Natural killer cell (primary cell): Measurements from ENCODE around the gene B3GNT5. TPM values are rescaled to one million over a fixed set of nuclear protein-coding genes. Genes with fewer than 3 reads are reported as not detected.

Source experiments
- ATAC-seq, 3 donors: fragments of 150-1000 bp in 2 of 3; fragments of 200-7000 bp in 1 of 3; cut with Tn5 transposase; 1 replicate in 1 of 3; 2 replicates in 2 of 3; pipeline ENCODE4 v1.10.0; 2021; ENCODE audit warnings: mild to moderate bottlenecking in 2 of 3, moderate library complexity in 2 of 3
- DNase-seq, 2 donors: peaks; one replicate each; pipeline versions ENCODE4 v3.0.0 to v3.0.0-alpha.2; 2013 to 2021; ENCODE audit warnings: mixed read lengths in 1 of 2
- H3K27ac ChIP-seq: one replicate; pipeline ENCODE4 v1.5.1; 2013; ENCODE audit warnings: mild to moderate bottlenecking, low read length
- H3K27me3 ChIP-seq: one replicate; pipeline ENCODE4 v1.6.1; 2013; ENCODE audit warnings: low read length; ENCODE audit not compliant: control insufficient read depth, insufficient read depth
- H3K36me3 ChIP-seq: one replicate; pipeline ENCODE4 v1.6.1; 2013; ENCODE audit warnings: low read length; ENCODE audit not compliant: control insufficient read depth, insufficient read depth
- H3K4me1 ChIP-seq: one replicate; pipeline ENCODE4 v1.6.1; 2013; ENCODE audit warnings: low read length; ENCODE audit not compliant: control insufficient read depth, insufficient read depth
- H3K4me3 ChIP-seq: one replicate; pipeline ENCODE4 v1.5.1; 2013; ENCODE audit warnings: low read length
- H3K9me3 ChIP-seq: one replicate; pipeline ENCODE4 v1.6.1; 2013; ENCODE audit warnings: low read length; ENCODE audit not compliant: control insufficient read depth, insufficient read depth
- H3K27ac Mint-ChIP-seq, 2 donors: one replicate each; pipeline ENCODE4 v1.8.0; 2022; ENCODE audit warnings: mild to moderate bottlenecking in 2 of 2, mixed read lengths in 2 of 2, moderate library complexity in 1 of 2
- H3K27me3 Mint-ChIP-seq, 2 donors: one replicate each; pipeline ENCODE4 v1.8.0; 2022; ENCODE audit warnings: low read depth in 2 of 2, mixed read lengths in 2 of 2
- H3K36me3 Mint-ChIP-seq: one replicate; pipeline ENCODE4 v1.8.0; 2022; ENCODE audit warnings: mixed read lengths
- H3K4me1 Mint-ChIP-seq, 2 donors: one replicate each; pipeline ENCODE4 v1.8.0; 2022; ENCODE audit warnings: mixed read lengths in 2 of 2
- H3K4me3 Mint-ChIP-seq: one replicate; pipeline ENCODE4 v1.8.0; 2022; ENCODE audit warnings: mild to moderate bottlenecking, moderate library complexity, mixed read lengths
- H3K9me3 Mint-ChIP-seq, 2 donors: one replicate each; pipeline ENCODE4 v1.8.0; 2022; ENCODE audit warnings: mixed read lengths in 2 of 2
- CTCF ChIP-seq: fragments of 200-600 bp; IDR thresholded peaks from one replicate; pipeline ENCODE4 v1.8.0; 2022; ENCODE audit warnings: antibody characterized with exemption
- WGBS: methylation state at CpG from one replicate; pipeline ENCODE4 v1.1.7; 2013; ENCODE audit warnings: missing lambda C conversion rate; ENCODE audit not compliant: insufficient coverage; 5-methylcytosine and 5-hydroxymethylcytosine counted together
- intact Hi-C: fragments of 100-400 bp; cut with micrococcal nuclease; formaldehyde crosslinking; loops from one replicate; pipeline ENCODE4 v1.14.2; 2022
- total RNA-seq, 4 donors: library from RNA; stranded (reverse); fragments of 120-200 nt in 1 of 4; gene quantifications; one replicate each; pipeline versions ENCODE4 v1.2.3 to v1.2.4, GENCODE V29; 2013 to 2022

B3GNT5 gene
- total RNA-seq, 3 donors from 2014 or later (not counting 1 experiment from before 2014, with no cell fraction given), result 1.2 to 4.5 (median 3.4) TPM

DNA sequence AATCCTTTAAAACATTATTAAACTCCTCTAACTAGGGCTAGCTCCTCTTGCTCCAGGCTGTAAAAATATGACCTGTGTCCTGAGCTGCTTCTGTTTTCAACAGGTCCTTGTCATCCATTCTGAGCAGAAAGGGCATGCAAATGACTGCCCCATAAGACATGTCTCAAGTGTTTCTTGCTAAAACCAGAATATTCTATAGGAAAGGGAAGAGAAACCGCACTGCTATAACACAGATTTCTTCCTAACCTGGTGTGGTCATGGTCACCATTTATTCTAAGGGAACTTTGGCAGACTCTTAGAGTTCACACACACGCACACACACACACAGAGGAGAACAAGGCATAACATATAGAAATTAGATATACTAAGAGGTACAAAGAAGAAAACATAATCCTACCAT, 34.2 kb upstream of the B3GNT5 start:
- no peak for TF ChIP-seq CTCF
- Histone ChIP-seq H3K27me3 (no peaks in the 10 kb centered on the region), H3K4me3 (no peak overlapping the region), H3K9me3 (no peaks in the 10 kb centered on the region), H3K27ac (no peak overlapping the region), H3K4me1 (no peaks in the 10 kb centered on the region), H3K36me3 (no peaks in the 10 kb centered on the region)
- H3K9me3 Mint-ChIP-seq, result no peaks in the 10 kb centered on the region
- H3K4me1 Mint-ChIP-seq, result peaks cover under 1 to 1% of the 10 kb centered on the region in 2 donors
- H3K27ac Mint-ChIP-seq, result no peak overlapping the region
- WGBS, result no CpG with 5 or more reads among the region's 2 CpGs
- intact Hi-C loops, result no loop called here
- DNase-seq (no peak), ATAC-seq (no peak)
- H3K4me3 Mint-ChIP-seq, result no peak overlapping the region
- no peaks in the 10 kb centered on the region for H3K36me3 Mint-ChIP-seq
- peaks cover 0 to 10% of the 10 kb centered on the region in 2 donors for H3K27me3 Mint-ChIP-seq

GRCh38 chr3:183220828-183221227, 32.2 kb upstream of the B3GNT5 start:
- Mint-ChIP-seq H3K4me3 (no peak overlapping the region), H3K4me1 (peaks cover 16% of the 10 kb centered on the region in 2 donors), H3K27ac (no peak overlapping the region), H3K27me3 (peaks cover 0 to 8% of the 10 kb centered on the region in 2 donors), H3K36me3 (no peaks in the 10 kb centered on the region), H3K9me3 (no peaks in the 10 kb centered on the region)
- ATAC-seq, result no peak
- H3K4me3 ChIP-seq, result no peak overlapping the region
- no peak for TF ChIP-seq CTCF
- no peaks in the 10 kb centered on the region for H3K9me3 ChIP-seq
- H3K27me3 ChIP-seq, result no peaks in the 10 kb centered on the region
- intact Hi-C loops, result no loop called here
- H3K27ac ChIP-seq, result no peak overlapping the region
- WGBS, result 90% methylated on average over 5 of the region's 5 CpGs
- DNase-seq, result no peak
- H3K4me1 ChIP-seq, result peaks cover 7% of the 10 kb centered on the region
- H3K36me3 ChIP-seq, result no peaks in the 10 kb centered on the region

GRCh38 chr3:183222631-183223235, 30.3 kb upstream of the B3GNT5 start:
- no peak overlapping the region for H3K27ac ChIP-seq
- H3K27me3 Mint-ChIP-seq, result peaks cover 0 to 10% of the 10 kb centered on the region in 2 donors
- no peaks in the 10 kb centered on the region for H3K9me3 Mint-ChIP-seq
- H3K36me3 Mint-ChIP-seq, result no peaks in the 10 kb centered on the region
- WGBS, result 95% methylated on average over 2 of the region's 3 CpGs
- TF ChIP-seq CTCF, result no peak
- no peaks in the 10 kb centered on the region for H3K27me3 ChIP-seq
- H3K4me3 ChIP-seq, result no peak overlapping the region
- no peaks in the 10 kb centered on the region for H3K9me3 ChIP-seq
- DNase-seq, result no peak
- no peak overlapping the region for H3K27ac Mint-ChIP-seq
- peak in 1 of 3 donors; percentile 36 for ATAC-seq
- intact Hi-C loops, result no loop called here
- H3K4me1 ChIP-seq, result peaks cover 7% of the 10 kb centered on the region
- H3K36me3 ChIP-seq, result no peaks in the 10 kb centered on the region
- H3K4me3 Mint-ChIP-seq, result no peak overlapping the region
- peaks cover 16% of the 10 kb centered on the region in 2 donors for H3K4me1 Mint-ChIP-seq
